ENCODE measurements around the gene DHRS3. TPM values are rescaled to one million over a fixed set of nuclear protein-coding genes. Genes with fewer than 3 reads are reported as not detected.

Gene DHRS3
- total and polyA plus RNA-seq, 3 experiments from 2014 or later: 31.9 to 123 (median 117) TPM

DNA sequence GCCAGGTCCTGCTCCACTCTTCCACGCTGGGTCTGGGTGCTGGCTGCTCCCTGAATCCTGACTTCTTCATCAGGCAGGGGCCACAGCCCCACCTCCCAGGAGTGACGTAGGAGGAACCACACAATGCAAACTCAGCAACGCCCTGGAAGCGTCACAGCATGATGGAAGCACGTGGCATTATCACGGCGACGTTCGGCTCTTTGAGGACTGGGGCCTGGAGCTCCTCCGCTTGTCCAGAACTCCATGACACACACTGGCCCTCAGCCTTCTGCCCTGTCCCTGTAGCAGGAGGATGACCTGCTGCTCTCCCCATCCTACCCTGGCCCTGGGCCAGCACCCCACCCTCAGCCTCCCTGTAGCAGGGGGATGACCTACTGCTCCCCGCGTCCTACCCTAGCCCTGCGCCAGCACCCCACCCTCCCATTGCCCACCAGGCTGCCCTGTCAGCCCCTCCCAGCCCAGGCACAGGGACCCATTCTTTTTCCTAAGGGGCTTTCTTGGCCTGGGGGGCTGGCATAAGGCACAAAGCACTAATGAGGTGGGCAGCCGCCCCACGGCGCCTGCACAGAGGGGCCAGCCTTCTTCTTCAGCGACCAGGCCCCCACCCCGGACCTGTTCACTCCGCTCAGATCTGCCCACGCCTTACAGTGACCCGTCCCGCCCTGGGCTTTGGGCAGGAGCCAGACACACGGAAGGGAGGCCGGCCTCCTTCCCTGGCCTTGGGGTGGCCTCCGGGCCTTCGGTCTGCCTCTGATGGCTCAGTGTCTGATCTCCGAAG, 65.7 kb downstream of the DHRS3 start:
- no peaks in the 10 kb centered on the region for H3K27me3 ChIP-seq (ENCODE audit: insufficient read depth, low read length, poor library complexity, severe bottlenecking)
- ChIA-PET POLR2A (no interaction called here), CTCF (no interaction called here)
- H3K4me1 Mint-ChIP-seq: no peaks in the 10 kb centered on the region
- no peaks in the 10 kb centered on the region for H3K9me3 Mint-ChIP-seq
- peaks cover 0 to 2% of the 10 kb centered on the region in 2 donors for H3K27me3 Mint-ChIP-seq
- H3K4me1 ChIP-seq (ENCODE audit: insufficient read depth, low read length): no peaks in the 10 kb centered on the region
- H3K27ac ChIP-seq (ENCODE audit: low read depth, low read length): no peak overlapping the region
- H3K36me3 ChIP-seq (ENCODE audit: insufficient read depth, low read length): no peaks in the 10 kb centered on the region
- no peaks in the 10 kb centered on the region for H3K36me3 Mint-ChIP-seq
- no peak overlapping the region for H3K4me3 ChIP-seq (ENCODE audit: low read length)
- H3K4me3 Mint-ChIP-seq: no peak overlapping the region
- no peak overlapping the region for H3K27ac Mint-ChIP-seq
- no peak for DNase-seq
- no peaks in the 10 kb centered on the region for H3K9me3 ChIP-seq (ENCODE audit: low read length)

DNA sequence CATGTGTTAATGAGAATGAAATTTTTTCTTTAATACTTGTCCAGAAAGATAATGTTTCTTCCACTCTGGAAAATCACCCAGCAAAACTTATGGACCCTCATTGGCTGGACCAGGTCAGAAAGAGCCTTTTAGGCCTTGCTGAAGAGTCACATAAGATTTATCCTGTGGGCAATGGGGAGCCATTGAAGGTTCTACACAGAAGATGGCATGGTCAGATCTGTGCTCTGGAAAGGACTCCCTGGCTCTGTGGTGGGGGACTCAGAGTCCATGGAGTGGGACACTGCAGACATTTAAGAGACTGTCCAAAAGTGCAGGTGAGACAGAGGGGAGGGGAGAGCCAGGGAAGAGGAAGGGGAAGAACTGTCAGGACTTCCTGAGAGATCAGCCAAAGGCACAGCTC, 66.4 kb downstream of the DHRS3 start:
- DNase-seq: no peak
- ChIA-PET CTCF (no interaction called here), POLR2A (interaction anchor here (0.6 kb wide), 1 partner anchor 76 kb away, joined by 13 read pairs; no protein-coding TSS in a partner anchor)
- no peaks in the 10 kb centered on the region for H3K9me3 Mint-ChIP-seq
- Histone ChIP-seq H3K4me3 (ENCODE audit: low read length) (no peak overlapping the region), H3K27me3 (ENCODE audit: insufficient read depth, low read length, poor library complexity, severe bottlenecking) (no peaks in the 10 kb centered on the region), H3K4me1 (ENCODE audit: insufficient read depth, low read length) (no peaks in the 10 kb centered on the region), H3K27ac (ENCODE audit: low read depth, low read length) (no peak overlapping the region), H3K36me3 (ENCODE audit: insufficient read depth, low read length) (no peaks in the 10 kb centered on the region), H3K9me3 (ENCODE audit: low read length) (no peaks in the 10 kb centered on the region)
- no peak overlapping the region for H3K4me3 Mint-ChIP-seq
- H3K4me1 Mint-ChIP-seq: no peaks in the 10 kb centered on the region
- no peaks in the 10 kb centered on the region for H3K36me3 Mint-ChIP-seq
- H3K27me3 Mint-ChIP-seq: peaks cover 0 to 2% of the 10 kb centered on the region in 2 donors
- H3K27ac Mint-ChIP-seq: peak overlapping the region in 1 of 8 donors; percentile 32

DNA sequence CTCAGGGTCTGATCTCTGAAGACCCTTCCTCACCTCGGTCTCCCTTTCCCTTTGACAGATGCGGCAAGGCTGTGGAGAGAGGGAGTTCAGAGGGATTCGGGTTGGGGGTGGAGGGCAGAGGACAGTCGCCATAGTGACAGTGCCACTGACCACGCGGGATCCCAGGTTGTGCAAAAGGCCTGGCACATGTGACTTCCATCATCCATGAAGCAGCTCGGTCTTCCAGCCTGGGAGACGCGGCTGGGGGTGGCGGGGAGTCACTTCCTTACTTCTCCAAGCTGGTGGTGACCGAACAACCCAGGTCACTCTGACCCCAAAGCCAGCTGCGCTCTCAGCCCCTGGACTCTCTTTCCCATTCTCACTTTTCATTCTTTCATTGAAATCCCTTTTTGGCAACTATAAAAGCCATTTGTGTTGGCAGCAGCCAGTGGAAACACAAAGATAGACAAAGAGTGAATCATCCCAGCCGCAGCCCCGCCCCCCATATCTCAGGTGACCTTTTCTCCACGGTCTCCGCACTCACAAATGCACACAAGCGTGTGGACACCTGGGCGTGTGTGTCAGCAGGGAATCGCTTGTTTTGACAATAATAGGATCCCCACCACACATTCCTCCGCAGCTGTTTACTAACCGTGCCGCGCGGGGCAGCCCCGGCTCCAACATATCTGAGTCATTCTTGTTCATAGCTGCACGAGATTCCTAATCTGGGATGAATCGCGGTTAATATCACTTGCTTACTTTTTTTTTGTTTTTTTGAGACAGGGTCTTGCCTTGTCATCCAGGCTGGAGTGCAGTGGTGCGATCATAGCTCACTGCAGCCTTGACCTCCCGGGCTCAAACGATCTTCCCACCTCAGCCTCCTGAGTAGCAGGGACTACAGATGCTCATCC, 68.3 kb downstream of the DHRS3 start:
- Mint-ChIP-seq H3K27ac (no peak overlapping the region), H3K27me3 (peaks cover 2 to 3% of the 10 kb centered on the region in 2 donors), H3K36me3 (no peaks in the 10 kb centered on the region), H3K9me3 (no peaks in the 10 kb centered on the region), H3K4me3 (no peak overlapping the region), H3K4me1 (no peaks in the 10 kb centered on the region)
- Histone ChIP-seq H3K27me3 (ENCODE audit: insufficient read depth, low read length, poor library complexity, severe bottlenecking) (no peaks in the 10 kb centered on the region), H3K4me3 (ENCODE audit: low read length) (no peak overlapping the region), H3K4me1 (ENCODE audit: insufficient read depth, low read length) (no peaks in the 10 kb centered on the region), H3K36me3 (ENCODE audit: insufficient read depth, low read length) (no peaks in the 10 kb centered on the region), H3K27ac (ENCODE audit: low read depth, low read length) (peak overlapping the region; percentile 43), H3K9me3 (ENCODE audit: low read length) (no peaks in the 10 kb centered on the region)
- POLR2A ChIA-PET: no interaction called here
- CTCF ChIA-PET: no interaction called here
- no peak for DNase-seq

- ChIA-PET CTCF (no interaction called here), POLR2A (no interaction called here)
- Mint-ChIP-seq H3K36me3 (no peaks in the 10 kb centered on the region), H3K27ac (no peak overlapping the region), H3K9me3 (no peaks in the 10 kb centered on the region), H3K27me3 (peaks cover 2 to 3% of the 10 kb centered on the region in 2 donors), H3K4me3 (no peak overlapping the region), H3K4me1 (no peaks in the 10 kb centered on the region)
- H3K4me1 ChIP-seq (ENCODE audit: insufficient read depth, low read length): no peaks in the 10 kb centered on the region
- H3K27ac ChIP-seq (ENCODE audit: low read depth, low read length): no peak overlapping the region
- H3K4me3 ChIP-seq (ENCODE audit: low read length): no peak overlapping the region
- DNase-seq: no peak
- no peaks in the 10 kb centered on the region for H3K27me3 ChIP-seq (ENCODE audit: insufficient read depth, low read length, poor library complexity, severe bottlenecking)
- H3K9me3 ChIP-seq (ENCODE audit: low read length): no peaks in the 10 kb centered on the region
- no peaks in the 10 kb centered on the region for H3K36me3 ChIP-seq (ENCODE audit: insufficient read depth, low read length)
Measured at GRCh38 chr1:12548973-12549459, 69.0 kb downstream of the DHRS3 start.

GRCh38 chr1:12548279-12548972, 69.6 kb downstream of the DHRS3 start:
- Mint-ChIP-seq H3K27me3 (peaks cover 2 to 7% of the 10 kb centered on the region in 2 donors), H3K36me3 (no peaks in the 10 kb centered on the region), H3K4me3 (no peak overlapping the region), H3K4me1 (no peaks in the 10 kb centered on the region), H3K9me3 (no peaks in the 10 kb centered on the region), H3K27ac (no peak overlapping the region)
- no peaks in the 10 kb centered on the region for H3K36me3 ChIP-seq (ENCODE audit: insufficient read depth, low read length)
- CTCF ChIA-PET: no interaction called here
- H3K4me3 ChIP-seq (ENCODE audit: low read length): no peak overlapping the region
- POLR2A ChIA-PET: no interaction called here
- DNase-seq: no peak
- no peaks in the 10 kb centered on the region for H3K9me3 ChIP-seq (ENCODE audit: low read length)
- H3K27me3 ChIP-seq (ENCODE audit: insufficient read depth, low read length, poor library complexity, severe bottlenecking): no peaks in the 10 kb centered on the region
- H3K27ac ChIP-seq (ENCODE audit: low read depth, low read length): no peak overlapping the region
- H3K4me1 ChIP-seq (ENCODE audit: insufficient read depth, low read length): no peaks in the 10 kb centered on the region

DNA sequence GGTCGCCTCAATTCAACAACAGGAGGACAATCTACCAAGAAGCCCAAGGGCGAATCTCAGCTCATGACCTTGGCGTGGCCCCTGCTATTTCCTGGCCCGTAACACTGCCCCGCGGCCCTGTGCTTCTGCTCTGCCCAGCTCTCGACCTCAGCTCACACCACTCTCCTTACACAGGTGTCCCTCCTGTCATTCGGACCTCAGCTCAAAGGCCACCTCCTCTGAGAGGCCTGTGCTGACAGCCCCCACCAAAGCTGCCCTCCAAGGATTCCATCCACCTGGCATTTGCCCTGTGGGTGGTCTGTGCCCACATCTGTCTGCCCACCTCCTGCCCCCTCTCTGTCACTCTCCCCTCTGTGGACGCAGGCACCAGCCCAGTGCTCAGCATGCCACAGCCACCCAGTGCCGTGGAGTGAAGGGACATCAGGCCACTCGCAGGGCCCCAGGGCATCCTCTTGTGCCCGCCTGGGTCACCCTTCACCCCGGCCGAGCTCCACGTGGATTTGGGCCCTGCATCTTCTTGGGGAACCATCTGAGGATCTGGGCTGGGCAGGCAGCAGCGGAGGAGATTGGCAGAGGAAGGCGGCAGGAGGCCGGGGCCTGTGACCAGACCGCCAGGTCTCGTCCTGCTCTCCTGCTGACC, 70.3 kb downstream of the DHRS3 start:
- Mint-ChIP-seq H3K4me3 (no peak overlapping the region), H3K36me3 (no peaks in the 10 kb centered on the region), H3K4me1 (no peaks in the 10 kb centered on the region), H3K9me3 (no peaks in the 10 kb centered on the region), H3K27me3 (peaks cover 0 to 7% of the 10 kb centered on the region in 2 donors), H3K27ac (peak overlapping the region in 2 of 8 donors; percentile 33 to 51)
- Histone ChIP-seq H3K4me3 (ENCODE audit: low read length) (no peak overlapping the region), H3K36me3 (ENCODE audit: insufficient read depth, low read length) (no peaks in the 10 kb centered on the region), H3K9me3 (ENCODE audit: low read length) (no peaks in the 10 kb centered on the region), H3K4me1 (ENCODE audit: insufficient read depth, low read length) (no peaks in the 10 kb centered on the region), H3K27me3 (ENCODE audit: insufficient read depth, low read length, poor library complexity, severe bottlenecking) (no peaks in the 10 kb centered on the region), H3K27ac (ENCODE audit: low read depth, low read length) (no peak overlapping the region)
- CTCF ChIA-PET: no interaction called here
- POLR2A ChIA-PET: no interaction called here
- no peak for DNase-seq

DNA sequence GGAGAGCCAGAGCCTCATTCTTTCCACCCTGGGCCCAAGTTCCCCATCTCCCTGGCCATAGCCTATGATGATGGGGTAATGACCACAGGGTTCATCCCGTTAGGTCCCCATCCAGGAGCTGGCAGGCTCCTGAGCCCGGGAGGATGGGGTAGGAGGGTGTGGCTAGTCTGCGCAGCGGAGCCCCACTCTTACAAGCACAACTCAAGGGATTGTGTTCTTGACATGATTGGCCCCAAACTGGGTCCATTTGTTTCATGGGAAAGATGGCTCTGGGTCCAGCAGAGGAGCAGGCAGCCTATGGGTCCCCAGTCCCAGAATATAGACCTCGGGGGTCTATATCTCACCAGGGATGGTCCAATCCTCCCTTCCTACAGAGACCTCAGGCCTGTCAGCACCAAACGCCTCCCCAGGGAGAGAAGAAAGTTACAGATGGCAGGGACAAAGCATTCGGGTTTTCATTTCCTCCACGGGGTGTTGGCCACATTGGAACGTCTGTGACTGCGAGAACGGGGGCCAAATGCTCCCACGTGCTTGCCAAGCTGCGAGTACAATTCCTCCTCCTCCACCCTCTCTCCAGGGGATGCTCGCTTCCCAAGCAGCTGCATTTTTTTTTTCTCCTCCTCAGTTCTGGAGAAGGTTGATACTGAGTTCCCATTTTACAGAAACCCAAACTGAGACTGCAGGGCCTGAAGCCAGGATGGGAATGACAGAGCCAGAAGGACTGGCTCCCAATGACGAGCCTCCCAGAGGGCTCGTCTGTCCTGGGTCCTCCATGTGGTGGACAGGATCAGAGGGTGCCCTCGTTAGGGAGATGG, 71.0 kb downstream of the DHRS3 start:
- H3K27ac ChIP-seq (ENCODE audit: low read depth, low read length): no peak overlapping the region
- Mint-ChIP-seq H3K27ac (no peak overlapping the region), H3K36me3 (no peaks in the 10 kb centered on the region), H3K27me3 (peaks cover 0 to 7% of the 10 kb centered on the region in 2 donors), H3K4me1 (no peaks in the 10 kb centered on the region), H3K4me3 (no peak overlapping the region), H3K9me3 (no peaks in the 10 kb centered on the region)
- no peaks in the 10 kb centered on the region for H3K27me3 ChIP-seq (ENCODE audit: insufficient read depth, low read length, poor library complexity, severe bottlenecking)
- H3K36me3 ChIP-seq (ENCODE audit: insufficient read depth, low read length): no peaks in the 10 kb centered on the region
- POLR2A ChIA-PET: no interaction called here
- H3K4me1 ChIP-seq (ENCODE audit: insufficient read depth, low read length): no peaks in the 10 kb centered on the region
- no peak overlapping the region for H3K4me3 ChIP-seq (ENCODE audit: low read length)
- no peak for DNase-seq
- H3K9me3 ChIP-seq (ENCODE audit: low read length): no peaks in the 10 kb centered on the region
- CTCF ChIA-PET: no interaction called here

Data from CD8-positive, alpha-beta memory T cell (primary cell).